ENCODE results near the gene LMX1A. TPM values are rescaled to one million over a fixed set of nuclear protein-coding genes. Genes with fewer than 3 reads are reported as not detected.

The LMX1A gene
- total RNA-seq, 4 donors from 2014 or later: 0.18 to 0.67 (median 0.38) TPM; not detected in 1

DNA sequence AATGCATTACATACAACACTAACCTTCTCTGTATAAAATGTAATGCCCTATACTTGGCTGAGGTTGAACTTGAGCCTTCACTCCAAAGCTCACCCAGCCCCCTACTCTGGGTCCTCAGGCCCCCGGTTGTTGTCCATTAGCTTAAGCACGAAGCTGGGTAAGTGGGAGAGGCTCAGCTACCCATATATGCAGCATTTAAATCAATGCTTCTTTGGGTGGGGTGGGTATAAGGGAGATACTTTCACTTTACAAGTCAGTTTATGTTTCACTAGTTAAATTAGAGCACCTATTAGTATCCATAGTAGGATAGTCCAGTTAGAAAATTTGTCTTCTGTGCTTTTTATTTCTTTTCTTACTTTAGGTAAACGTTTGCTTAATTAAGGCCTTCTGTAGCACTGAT lies 151.4 kb downstream of the LMX1A start:
- 35 to 44% methylated on average over 3 of the region's 3 CpGs for WGBS, 2 donors
- TF ChIP-seq, protein P1, sequence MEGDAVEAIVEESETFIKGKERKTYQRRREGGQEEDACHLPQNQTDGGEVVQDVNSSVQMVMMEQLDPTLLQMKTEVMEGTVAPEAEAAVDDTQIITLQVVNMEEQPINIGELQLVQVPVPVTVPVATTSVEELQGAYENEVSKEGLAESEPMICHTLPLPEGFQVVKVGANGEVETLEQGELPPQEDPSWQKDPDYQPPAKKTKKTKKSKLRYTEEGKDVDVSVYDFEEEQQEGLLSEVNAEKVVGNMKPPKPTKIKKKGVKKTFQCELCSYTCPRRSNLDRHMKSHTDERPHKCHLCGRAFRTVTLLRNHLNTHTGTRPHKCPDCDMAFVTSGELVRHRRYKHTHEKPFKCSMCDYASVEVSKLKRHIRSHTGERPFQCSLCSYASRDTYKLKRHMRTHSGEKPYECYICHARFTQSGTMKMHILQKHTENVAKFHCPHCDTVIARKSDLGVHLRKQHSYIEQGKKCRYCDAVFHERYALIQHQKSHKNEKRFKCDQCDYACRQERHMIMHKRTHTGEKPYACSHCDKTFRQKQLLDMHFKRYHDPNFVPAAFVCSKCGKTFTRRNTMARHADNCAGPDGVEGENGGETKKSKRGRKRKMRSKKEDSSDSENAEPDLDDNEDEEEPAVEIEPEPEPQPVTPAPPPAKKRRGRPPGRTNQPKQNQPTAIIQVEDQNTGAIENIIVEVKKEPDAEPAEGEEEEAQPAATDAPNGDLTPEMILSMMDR (IDR thresholded peaks at IDR 0.05): no peak
- no peak for TF ChIP-seq POLR2A (IDR thresholded peaks at IDR 0.05)
- Histone ChIP-seq H3K27me3 (peaks cover 0 to 4% (median 0%) of the 10 kb centered on the region in 4 donors), H3K27ac (no peak overlapping the region), H3K36me3 (no peaks in the 10 kb centered on the region), H3K4me3 (no peak overlapping the region), H3K9me3 (no peaks in the 10 kb centered on the region), H3K4me1 (no peaks in the 10 kb centered on the region)
- no peak for DNase-seq
- intact Hi-C loops (cut with DNase I): no loop called here

GRCh38 chr1:165204548-165204947 lies 152.0 kb downstream of the LMX1A start:
- TF ChIP-seq, protein P1 (IDR thresholded peaks at IDR 0.05): no peak
- TF ChIP-seq POLR2A (IDR thresholded peaks at IDR 0.05): no peak
- Histone ChIP-seq H3K36me3 (no peaks in the 10 kb centered on the region), H3K4me1 (no peaks in the 10 kb centered on the region), H3K27me3 (peaks cover 0 to 4% (median 0%) of the 10 kb centered on the region in 4 donors), H3K9me3 (no peaks in the 10 kb centered on the region), H3K27ac (no peak overlapping the region), H3K4me3 (no peak overlapping the region)
- intact Hi-C loops (cut with DNase I): no loop called here
- no peak for DNase-seq
- 80 to 82% methylated on average over 1 of the region's 1 CpG for whole genome bisulfite sequencing, 2 donors

GRCh38 chr1:165191087-165191486 lies 165.4 kb downstream of the LMX1A start:
- Histone ChIP-seq H3K27me3 (peaks cover 0 to 10% (median 0%) of the 10 kb centered on the region in 4 donors), H3K4me3 (no peak overlapping the region), H3K4me1 (peaks cover 0 to 14% (median 0%) of the 10 kb centered on the region in 3 donors), H3K27ac (no peak overlapping the region), H3K36me3 (no peaks in the 10 kb centered on the region), H3K9me3 (no peaks in the 10 kb centered on the region)
- no peak for DNase-seq
- 60 to 72% methylated on average over 4 of the region's 4 CpGs for WGBS, 2 donors
- intact Hi-C loops (cut with DNase I): no loop called here
- no peak for TF ChIP-seq POLR2A (IDR thresholded peaks at IDR 0.05)
- TF ChIP-seq, protein P1 (IDR thresholded peaks at IDR 0.05): no peak

GRCh38 chr1:165189913-165190312 lies 166.6 kb downstream of the LMX1A start:
- Histone ChIP-seq H3K9me3 (no peaks in the 10 kb centered on the region), H3K4me1 (peaks cover 0 to 14% (median 0%) of the 10 kb centered on the region in 3 donors), H3K27me3 (peaks cover 0 to 7% (median 0%) of the 10 kb centered on the region in 4 donors), H3K27ac (no peak overlapping the region), H3K4me3 (no peak overlapping the region), H3K36me3 (no peaks in the 10 kb centered on the region)
- DNase-seq: no peak
- intact Hi-C loops (cut with DNase I): no loop called here
- 87% methylated on average over 4 of the region's 4 CpGs for WGBS, 2 donors
- TF ChIP-seq, protein P1 (IDR thresholded peaks at IDR 0.05): no peak
- no peak for TF ChIP-seq POLR2A (IDR thresholded peaks at IDR 0.05)

DNA sequence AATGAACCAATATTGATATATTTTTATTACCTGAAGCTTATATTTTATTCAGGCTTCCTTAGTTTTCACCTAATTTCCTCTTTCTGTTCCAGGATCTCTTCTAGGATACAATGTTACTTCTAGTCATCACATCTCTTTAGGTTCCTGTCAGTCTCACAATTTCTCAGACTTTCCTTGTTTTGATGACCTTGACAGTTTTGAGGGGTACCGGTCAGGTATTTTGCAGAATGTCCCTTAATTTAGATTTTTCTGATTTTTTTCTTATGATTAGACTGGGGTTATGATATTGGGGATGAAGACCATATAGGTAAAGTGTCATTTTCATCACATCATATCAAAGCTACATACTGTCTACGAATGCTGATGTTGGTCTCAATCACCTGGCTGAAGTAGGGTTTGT lies 167.5 kb downstream of the LMX1A start:
- intact Hi-C loops (cut with DNase I): no loop called here
- TF ChIP-seq, protein P1 (IDR thresholded peaks at IDR 0.05): no peak
- no peak for TF ChIP-seq POLR2A (IDR thresholded peaks at IDR 0.05)
- peaks cover 0 to 14% (median 0%) of the 10 kb centered on the region in 3 donors for H3K4me1 ChIP-seq
- DNase-seq: no peak
- H3K4me3 ChIP-seq: no peak overlapping the region
- H3K27me3 ChIP-seq: peaks cover 0 to 4% (median 0%) of the 10 kb centered on the region in 4 donors
- H3K27ac ChIP-seq: no peak overlapping the region
- H3K9me3 ChIP-seq: no peaks in the 10 kb centered on the region
- WGBS, 2 donors: 49 to 61% methylated on average over 2 of the region's 2 CpGs
- H3K36me3 ChIP-seq: no peaks in the 10 kb centered on the region

Measured in esophagus squamous epithelium (tissue), 5 donors.